ENCODE data around the gene ARF5.

Gene ARF5

GRCh38 chr7:127635659-127636285 is 47.6 kb downstream of the ARF5 start:
- no peak for DNase-seq (ENCODE audit: low spot score)

DNA sequence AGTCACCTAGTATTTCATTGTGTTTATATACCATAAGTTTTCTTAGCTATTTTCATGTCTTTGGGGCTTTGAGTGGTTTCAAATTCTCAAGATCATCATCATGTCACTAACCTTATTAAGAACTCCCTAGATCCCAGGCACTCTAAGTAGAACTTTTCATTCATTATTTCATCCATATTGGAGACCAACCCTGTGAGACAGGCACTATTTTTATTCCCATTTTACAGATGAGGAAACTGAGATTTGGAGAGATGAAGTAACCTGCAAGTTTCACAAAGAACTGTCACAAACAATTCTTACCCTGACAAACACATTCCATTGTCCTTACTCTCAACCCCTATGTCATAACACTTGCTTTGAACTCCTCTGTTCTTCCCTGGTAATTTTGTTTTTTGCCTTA is 50.0 kb downstream of the ARF5 start:
- DNase-seq (ENCODE audit: low spot score), result no peak

Measured in COLO829 (cell line).